GM23338 (cell line): ENCODE results near the gene FAM90A26. TPM values are rescaled to one million over a fixed set of nuclear protein-coding genes. Genes with fewer than 3 reads are reported as not detected.
"Not testable (repeated sequence)": the region's sequence is repeated elsewhere in the genome, so short reads cannot be mapped to it uniquely, and the experiment has no call there.

Experiments used
- ATAC-seq: fragments of 200-7000 bp; cut with Tn5 transposase; 3 replicates; pipeline ENCODE4 v1.9.1; 2020
- DNase-seq: peaks from one replicate; pipeline ENCODE4 v3.0.0-alpha.2; 2015; ENCODE audit warnings: low spot score
- H2AFZ ChIP-seq: fragments of 200-600 bp; sonication (generic); 2 replicates; pipeline ENCODE4 v1.8.0; 2016; ENCODE audit warnings: antibody characterized with exemption, mild to moderate bottlenecking, moderate library complexity
- H3F3A ChIP-seq: fragments of 200-600 bp; sonication (generic); replicated peaks from 2 replicates; pipeline ENCODE4 v1.8.0; 2017; ENCODE audit warnings: antibody characterized with exemption, mixed run types, low read depth
- H3K27ac ChIP-seq: fragments of 200-600 bp; sonication (generic); 2 replicates; pipeline ENCODE4 v1.6.1; 2016; ENCODE audit warnings: low read depth
- H3K27me3 ChIP-seq: fragments of 200-600 bp; sonication (generic); 2 replicates; pipeline ENCODE4 v1.8.0; 2016; ENCODE audit warnings: mild to moderate bottlenecking, mixed run types, moderate library complexity; ENCODE audit not compliant: insufficient read depth
- H3K36me3 ChIP-seq: fragments of 200-600 bp; sonication (generic); 2 replicates; pipeline ENCODE4 v1.8.0; 2016; ENCODE audit warnings: mild to moderate bottlenecking; ENCODE audit not compliant: insufficient read depth
- H3K4me1 ChIP-seq: fragments of 200-600 bp; sonication (generic); 2 replicates; pipeline ENCODE4 v1.8.0; 2016; ENCODE audit warnings: mild to moderate bottlenecking, moderate library complexity; ENCODE audit not compliant: insufficient read depth
- H3K4me2 ChIP-seq: fragments of 200-600 bp; sonication (generic); 2 replicates; pipeline ENCODE4 v1.7.1; 2017; ENCODE audit warnings: mixed run types
- H3K4me3 ChIP-seq: fragments of 200-600 bp; sonication (generic); 2 replicates; pipeline ENCODE4 v1.6.1; 2016; ENCODE audit warnings: mixed run types
- H3K79me2 ChIP-seq: fragments of 200-600 bp; sonication (generic); replicated peaks from 2 replicates; pipeline ENCODE4 v1.8.0; 2017; ENCODE audit warnings: mild to moderate bottlenecking; ENCODE audit not compliant: insufficient read depth
- H3K9me2 ChIP-seq: fragments of 200-600 bp; sonication (generic); 2 replicates; pipeline ENCODE4 v1.8.0; 2017; ENCODE audit not compliant: insufficient read depth
- H4K20me1 ChIP-seq: fragments of 200-600 bp; sonication (generic); replicated peaks from 2 replicates; pipeline ENCODE4 v1.8.0; 2017; ENCODE audit warnings: mild to moderate bottlenecking; ENCODE audit not compliant: insufficient read depth
- H3K27ac Mint-ChIP-seq: 2 replicates; pipeline ENCODE4 v1.8.0; 2020; ENCODE audit warnings: inconsistent platforms, mild to moderate bottlenecking, moderate library complexity, mixed read lengths
- H3K27me3 Mint-ChIP-seq: 3 replicates; pipeline ENCODE4 v1.8.0; 2022; ENCODE audit warnings: low read depth, mild to moderate bottlenecking, moderate library complexity, mixed read lengths, inconsistent platforms; ENCODE audit not compliant: insufficient read depth, poor library complexity
- H3K36me3 Mint-ChIP-seq: 3 replicates; pipeline ENCODE4 v1.8.0; 2021; ENCODE audit warnings: low read depth, mild to moderate bottlenecking, inconsistent platforms, moderate library complexity, mixed read lengths
- H3K4me1 Mint-ChIP-seq: 3 replicates; pipeline ENCODE4 v1.8.0; 2020; ENCODE audit warnings: mild to moderate bottlenecking, inconsistent platforms, mixed read lengths
- H3K4me3 Mint-ChIP-seq: 3 replicates; pipeline ENCODE4 v1.8.0; 2021; ENCODE audit warnings: moderate library complexity, mild to moderate bottlenecking, inconsistent platforms, mixed read lengths
- H3K9me3 Mint-ChIP-seq: 3 replicates; pipeline ENCODE4 v1.8.0; 2020; ENCODE audit warnings: moderate library complexity, mild to moderate bottlenecking, inconsistent platforms, mixed read lengths
- CTCF ChIP-seq, 2 experiments: fragments of 200-600 bp in 1 of 2; sonication (generic) in 1 of 2; conservative IDR thresholded peaks; 2 replicates each; pipeline versions ENCODE4 v1.5.1 to v1.6.1; 2016 to 2017; ENCODE audit warnings: antibody characterized with exemption in 2 of 2, low read depth in 2 of 2, mild to moderate bottlenecking in 2 of 2, moderate library complexity in 1 of 2
- ETS1 ChIP-seq: IDR thresholded peaks from 2 replicates; pipeline ENCODE4 v1.6.1; 2016; ENCODE audit warnings: antibody characterized with exemption
- EZH2 ChIP-seq: fragments of 200-600 bp; sonication (generic); IDR thresholded peaks from one replicate; pipeline ENCODE4 v1.8.0; 2017; ENCODE audit warnings: antibody characterized with exemption, mild to moderate bottlenecking, low read depth; ENCODE audit not compliant: unreplicated experiment
- JUNB ChIP-seq: IDR thresholded peaks from one replicate; pipeline ENCODE4 v1.6.1; 2016; ENCODE audit warnings: antibody characterized with exemption; ENCODE audit not compliant: unreplicated experiment
- POLR2AphosphoS5 ChIP-seq: IDR thresholded peaks from 2 replicates; pipeline ENCODE4 v1.6.1; 2016; ENCODE audit warnings: antibody characterized with exemption, low read depth
- ZNF114 ChIP-seq: fragments of 250-450 bp; sonication (Bioruptor Pico); IDR thresholded peaks from 2 replicates; pipeline ENCODE4 v1.5.0; 2020; ENCODE audit warnings: mild to moderate bottlenecking, moderate library complexity
- polyA plus RNA-seq: library from polyadenylated mRNA; unstranded; fragments of >200 nt; fragmentation: Nextera tagmentation; extraction: Ambion mirVana; gene quantifications from 2 replicates; pipeline ENCODE4 v1.2.1, GENCODE V29; 2016
- total RNA-seq: library from RNA; depleted of rRNA; stranded (reverse); fragments of >200 nt; shearing (Covaris generic); gene quantifications from 2 replicates; pipeline ENCODE4 v1.2.3, GENCODE V29; 2014

FAM90A26 gene
- total and polyA plus RNA-seq, 2 experiments from 2014 or later, result 0.10 TPM; not detected in 1

GRCh38 chr4:9143421-9144080 lies 26.7 kb upstream of the FAM90A26 start (continued):
- TF ChIP-seq CTCF (conservative IDR thresholded peaks at IDR 0.05; ENCODE audit: low read depth in 2 of 2) (no peak), POLR2AphosphoS5 (no peak), EZH2 (no peak), JUNB (no peak)

- Histone ChIP-seq H3K4me1 (no peaks in the 10 kb centered on the region), H3K79me2 (no peaks in the 10 kb centered on the region), H3K9me2 (no peaks in the 10 kb centered on the region), H3F3A (no peaks in the 10 kb centered on the region), H2AFZ (no peak overlapping the region), H3K27ac (no peak overlapping the region), H3K36me3 (no peaks in the 10 kb centered on the region), H3K27me3 (no peaks in the 10 kb centered on the region), H3K4me2 (no peak overlapping the region), H3K4me3 (no peak overlapping the region), H4K20me1 (no peaks in the 10 kb centered on the region)
- TF ChIP-seq ETS1 (no peak), POLR2AphosphoS5 (no peak), JUNB (no peak), ZNF114 (CRISPR knock-in tag) (no peak)
- Mint-ChIP-seq H3K9me3 (no peaks in the 10 kb centered on the region; the same call in 2 of the 3 replicates), H3K27me3 (peaks cover 3% of the 10 kb centered on the region), H3K27ac (no peak overlapping the region), H3K4me3 (no peak overlapping the region), H3K4me1 (peaks cover 5% of the 10 kb centered on the region; the same call in 2 of the 3 replicates), H3K36me3 (peaks cover 14% of the 10 kb centered on the region)
- no peak for DNase-seq
- no peak for ATAC-seq
Observed at GRCh38 chr4:9146967-9147366, 23.2 kb upstream of the FAM90A26 start.

- H2AFZ ChIP-seq, H3F3A ChIP-seq, H3K27ac Mint-ChIP-seq, H3K27ac ChIP-seq, H3K27me3 Mint-ChIP-seq, H3K79me2 ChIP-seq, H3K9me3 Mint-ChIP-seq, H3K36me3 ChIP-seq, H3K4me2 ChIP-seq, H3K4me3 Mint-ChIP-seq, H3K4me1 Mint-ChIP-seq, H3K4me1 ChIP-seq, DNase-seq, H3K4me3 ChIP-seq, H3K27me3 ChIP-seq, H3K9me2 ChIP-seq, H4K20me1 ChIP-seq, ATAC-seq: not testable (repeated sequence)
- peaks cover 14% of the 10 kb centered on the region for H3K36me3 Mint-ChIP-seq
Observed at GRCh38 chr4:9147368-9147767, 22.8 kb upstream of the FAM90A26 start.
